Retinal pigment epithelial cell (primary cell): ENCODE measurements around the gene RPL28.
"Not testable (repeated sequence)": the region's sequence is repeated elsewhere in the genome, so short reads cannot be mapped to it uniquely, and the experiment has no call there.

ENCODE experiments used
- DNase-seq: peaks from one replicate; pipeline ENCODE4 v3.0.0-alpha.2; 2010; ENCODE audit warnings: low read depth
- H3K4me3 ChIP-seq: 2 replicates; pipeline ENCODE4 v1.5.1; 2011; ENCODE audit warnings: mild to moderate bottlenecking, low read length, control low read depth, moderate library complexity
- CTCF ChIP-seq: conservative IDR thresholded peaks from 2 replicates; pipeline ENCODE4 v1.5.1; 2011; ENCODE audit warnings: low read depth, low read length, control low read depth, inconsistent platforms

The RPL28 gene

DNA sequence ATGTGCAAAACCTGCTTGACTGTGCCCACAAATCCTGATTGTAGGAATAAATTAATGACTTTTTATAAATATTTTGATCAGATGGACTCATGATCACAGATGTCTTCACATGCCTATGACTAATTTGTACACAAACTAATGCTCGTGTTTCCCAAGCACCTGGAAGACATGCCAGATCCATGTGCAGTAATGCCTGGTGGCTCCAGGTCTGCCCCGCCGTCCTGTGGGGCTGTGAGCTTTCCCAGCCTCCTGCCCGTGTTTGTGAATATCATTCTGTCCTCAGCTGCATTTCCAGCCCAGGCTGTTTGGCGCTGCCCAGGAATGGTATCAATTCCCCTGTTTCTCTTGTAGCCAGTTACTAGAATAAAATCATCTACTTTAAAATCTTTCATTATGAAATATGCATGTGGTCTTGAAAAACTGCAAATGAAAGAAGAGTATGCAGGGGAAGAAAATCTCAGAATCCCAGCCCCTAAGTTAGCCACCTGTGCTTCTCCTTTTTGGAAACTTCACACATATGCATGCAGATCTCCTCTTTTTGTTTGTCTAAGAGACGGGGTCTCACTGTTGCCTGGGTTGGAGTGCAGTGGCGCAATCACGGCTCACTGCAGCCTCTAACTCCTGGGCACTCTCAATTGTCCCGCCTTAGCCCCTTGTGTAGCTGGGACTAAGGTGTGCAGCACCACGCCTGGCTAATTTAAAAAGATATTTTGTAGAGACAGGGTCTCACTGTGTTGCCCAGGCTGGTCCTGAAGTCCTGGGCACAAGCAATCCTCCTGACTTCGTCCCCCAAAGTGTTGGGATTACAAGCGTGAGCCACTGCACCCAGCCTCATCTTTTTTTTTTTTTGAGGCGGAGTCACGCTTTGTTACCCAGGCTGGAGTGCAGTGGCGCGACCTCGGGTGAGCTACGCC is 6.2 kb downstream of the RPL28 start:
- DNase-seq = no peak
- TF ChIP-seq CTCF = no peak
- H3K4me3 ChIP-seq = no peak overlapping the region

- TF ChIP-seq CTCF = no peak
- DNase-seq = no peak
- H3K4me3 ChIP-seq = no peak overlapping the region
Observed at GRCh38 chr19:55392820-55393761, 7.4 kb downstream of the RPL28 start.

DNA sequence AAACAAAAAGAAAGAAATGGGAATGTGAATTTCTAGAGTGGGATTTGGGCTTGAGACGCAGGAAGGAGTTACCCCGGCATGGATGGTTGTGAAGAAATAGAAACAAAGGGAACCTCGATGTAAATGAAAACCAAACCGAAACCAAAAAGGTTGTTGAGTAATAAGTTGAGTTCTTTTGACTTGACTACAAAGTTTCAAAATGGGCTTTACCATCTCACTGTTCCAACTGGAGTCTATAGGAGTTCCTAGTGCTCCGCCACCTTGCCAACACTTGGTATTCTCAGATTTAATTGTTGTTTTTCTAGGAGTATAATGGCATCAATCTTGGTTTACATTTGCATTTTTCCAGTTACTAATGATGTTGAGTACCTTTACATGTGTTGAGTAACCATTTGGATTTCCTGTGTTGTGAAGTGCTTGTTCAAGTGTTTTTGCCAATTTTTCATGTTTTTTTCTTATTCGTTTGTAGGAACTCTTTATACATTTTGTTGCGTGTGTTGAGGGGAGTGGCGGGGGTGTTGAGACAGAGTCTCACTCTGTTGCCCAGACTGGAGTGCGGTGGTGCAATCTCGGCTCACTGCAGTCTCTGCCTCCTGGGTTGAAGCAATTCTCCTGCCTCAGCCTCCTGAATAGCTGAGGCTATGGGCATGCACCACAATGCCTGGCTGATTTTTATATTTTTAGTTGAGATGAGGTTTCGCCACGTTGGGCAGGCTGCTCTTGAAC is 12.6 kb downstream of the RPL28 start:
- no peak overlapping the region for H3K4me3 ChIP-seq
- DNase-seq = no peak
- TF ChIP-seq CTCF = no peak

DNA sequence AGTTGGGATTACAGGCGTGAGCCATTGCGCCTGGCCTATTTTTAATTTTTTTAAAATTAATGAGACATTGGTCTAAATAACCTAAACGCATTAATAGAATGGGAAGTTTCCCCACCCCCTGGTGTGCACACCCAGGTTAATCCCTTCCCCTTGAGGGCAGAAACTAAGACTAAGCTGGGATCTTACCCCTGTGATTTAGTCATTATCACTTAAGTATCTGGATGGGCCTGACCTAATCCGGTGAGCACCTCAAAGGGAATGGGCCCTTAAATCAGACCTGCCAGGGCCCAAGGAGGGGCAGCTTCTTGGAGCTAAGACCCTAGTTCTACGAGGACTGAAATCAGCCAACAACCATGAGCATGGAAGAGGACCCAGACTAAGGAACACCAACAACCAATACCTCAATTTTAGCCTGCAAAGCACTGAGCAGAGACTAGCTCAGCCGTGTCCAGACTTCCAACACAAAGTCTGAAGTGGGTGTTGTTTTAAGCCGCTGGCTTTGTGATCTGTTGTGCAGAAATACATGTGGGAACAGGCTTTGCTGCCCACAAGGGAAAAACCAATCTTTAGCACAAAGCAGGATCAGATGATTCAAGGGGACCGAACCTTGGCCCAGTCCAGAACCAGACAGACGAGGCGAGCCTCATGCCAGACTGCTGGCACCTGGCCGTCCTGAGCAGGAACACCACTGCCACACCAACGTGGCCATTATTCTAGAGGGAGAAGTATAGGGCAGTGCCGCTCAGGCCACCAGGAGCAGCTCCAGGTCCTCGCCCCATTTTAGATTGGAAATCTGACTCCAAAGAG is 14.8 kb downstream of the RPL28 start:
- no peak for TF ChIP-seq CTCF

GRCh38 chr19:55401390-55401789 is 15.7 kb downstream of the RPL28 start:
- not testable (repeated sequence) for H3K4me3 ChIP-seq, DNase-seq

More for the DNA sequence above, 14.8 kb downstream of the RPL28 start:
- no peak overlapping the region for H3K4me3 ChIP-seq
- DNase-seq = no peak

GRCh38 chr19:55402509-55402908 is 16.8 kb downstream of the RPL28 start:
- DNase-seq = no peak
- TF ChIP-seq CTCF = no peak
- H3K4me3 ChIP-seq = no peak overlapping the region
